GM19468 (cell line): ENCODE results near the gene DHX35.

Experiments used
- ATAC-seq: cut with Tn5 transposase; IDR thresholded peaks from one replicate; pipeline ENCODE4 v1.9.1; 2021; ENCODE audit warnings: mild to moderate bottlenecking, moderate library complexity, moderate number of reproducible peaks; ENCODE audit not compliant: unreplicated experiment; ENCODE audit errors: extremely low read depth

The DHX35 gene

DNA sequence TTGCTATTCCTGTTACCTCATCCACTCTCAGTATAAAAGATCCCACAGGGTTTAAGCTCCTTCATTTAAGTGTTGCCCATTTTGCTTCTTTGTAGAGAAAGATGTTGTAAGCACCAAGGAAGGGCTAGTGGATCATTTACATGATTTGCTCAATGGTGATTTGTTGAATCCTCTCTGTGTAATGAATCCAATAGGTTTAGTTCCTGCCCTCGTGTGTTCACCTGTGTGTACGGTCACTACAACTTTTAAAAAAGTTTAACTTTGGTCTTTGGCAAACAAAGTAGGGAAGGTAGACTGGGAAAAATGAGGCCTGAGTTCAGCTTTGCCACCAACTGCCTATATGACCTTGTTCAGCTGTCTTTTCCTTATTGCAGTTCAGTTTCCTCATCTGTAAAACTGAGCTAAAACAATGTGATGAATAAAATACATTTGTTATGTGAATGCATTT, 51.5 kb downstream of the DHX35 start:
- no peak for ATAC-seq

DNA sequence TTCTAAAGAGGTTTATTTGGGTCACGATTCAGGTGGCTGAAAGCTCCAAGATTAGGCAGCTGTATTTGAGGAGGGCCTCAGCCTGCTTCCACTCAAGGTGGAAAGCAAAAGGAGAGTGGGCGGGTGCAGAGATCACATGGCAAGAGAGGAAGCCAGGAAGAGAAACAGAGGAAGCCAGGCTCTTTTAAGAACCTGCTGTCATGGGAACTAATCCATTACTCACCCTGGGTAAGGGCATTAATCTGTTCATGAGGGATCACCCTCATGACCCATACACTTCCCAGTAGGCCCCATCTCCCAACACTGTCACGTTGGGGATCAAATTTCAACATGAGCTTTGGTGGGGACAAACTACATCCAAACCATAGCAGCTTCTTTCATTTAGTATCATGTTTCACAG, 53.9 kb downstream of the DHX35 start:
- no peak for ATAC-seq

DNA sequence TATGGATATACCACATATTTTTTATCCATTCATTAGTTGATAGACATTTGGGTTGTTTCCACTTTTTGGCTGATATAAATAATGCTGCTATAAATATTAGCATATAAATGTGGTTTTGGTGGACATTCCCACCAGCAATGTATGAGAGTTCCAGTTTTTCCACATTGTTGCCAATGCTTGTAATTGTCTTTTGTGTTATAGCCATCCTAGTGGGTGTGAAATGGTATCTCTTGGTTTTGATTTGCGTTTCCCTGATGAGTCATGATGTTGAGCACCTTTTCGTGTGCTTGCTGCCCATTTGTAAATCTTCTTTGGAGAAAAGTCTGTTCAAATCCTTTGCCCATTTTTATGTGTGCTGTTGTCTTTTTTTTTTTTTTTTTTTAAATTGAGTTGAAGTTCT, 54.4 kb downstream of the DHX35 start:
- ATAC-seq = no peak

DNA sequence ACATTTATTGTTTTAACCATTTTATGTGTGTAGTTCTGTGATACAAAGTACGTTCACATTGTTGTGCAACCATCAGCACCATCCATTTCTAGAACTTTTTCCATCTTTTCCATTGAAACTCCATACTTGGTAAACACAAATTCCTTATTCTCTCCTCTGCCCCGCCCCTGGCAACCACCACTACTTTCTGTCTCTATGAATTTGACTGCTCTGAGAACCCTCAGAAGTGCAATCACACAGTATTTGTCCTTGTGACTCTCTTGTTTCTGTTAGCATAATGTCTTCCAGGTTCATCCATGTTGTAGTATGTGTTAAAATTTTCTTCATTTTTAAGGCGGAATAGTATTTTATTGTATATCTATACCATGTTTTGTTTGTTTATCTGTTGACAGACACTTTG, 56.9 kb downstream of the DHX35 start:
- ATAC-seq = no peak

DNA sequence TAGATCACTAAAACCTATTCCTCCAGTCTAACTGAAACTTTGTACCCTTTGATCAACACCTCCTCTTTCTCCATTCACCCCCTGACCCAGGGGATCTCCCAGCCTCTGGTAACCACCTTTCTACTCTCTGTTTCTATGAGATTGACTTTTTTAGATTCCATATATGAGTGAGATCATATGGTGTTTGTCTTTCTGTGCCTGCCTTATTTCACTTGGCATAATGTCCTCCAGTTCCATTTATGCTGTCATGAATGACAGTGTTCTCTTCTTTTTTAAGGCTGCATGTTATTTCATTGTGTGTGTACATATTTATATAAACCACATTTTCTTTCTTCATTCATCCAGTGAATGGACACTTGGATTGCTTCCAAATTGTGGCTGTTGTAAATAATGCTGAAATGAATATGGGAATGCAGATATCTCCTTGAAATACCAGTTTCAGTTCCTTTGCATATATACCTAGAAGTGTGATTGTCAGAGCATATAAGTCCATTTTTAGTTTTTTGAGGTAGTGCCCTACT, 57.7 kb downstream of the DHX35 start:
- ATAC-seq = peak; percentile 84

DNA sequence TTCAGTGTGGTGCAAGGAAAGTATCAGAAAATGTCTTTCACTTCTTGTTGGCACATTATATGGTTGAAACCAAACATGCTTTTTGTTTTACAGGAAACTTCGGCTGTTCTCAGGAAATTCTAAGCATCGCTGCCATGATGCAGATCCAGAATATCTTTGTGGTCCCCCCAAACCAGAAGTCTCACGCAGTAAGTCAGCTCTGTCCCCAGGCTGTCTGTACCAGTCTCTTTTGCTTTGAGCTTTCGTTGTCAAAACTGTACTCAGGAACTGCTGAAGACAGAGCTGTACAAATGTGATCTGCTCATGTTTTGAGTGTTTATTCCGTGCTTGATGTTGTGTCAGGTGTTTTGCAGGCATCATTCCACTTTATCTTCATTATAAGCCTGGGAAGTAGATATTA, 59.6 kb downstream of the DHX35 start:
- no peak for ATAC-seq

DNA sequence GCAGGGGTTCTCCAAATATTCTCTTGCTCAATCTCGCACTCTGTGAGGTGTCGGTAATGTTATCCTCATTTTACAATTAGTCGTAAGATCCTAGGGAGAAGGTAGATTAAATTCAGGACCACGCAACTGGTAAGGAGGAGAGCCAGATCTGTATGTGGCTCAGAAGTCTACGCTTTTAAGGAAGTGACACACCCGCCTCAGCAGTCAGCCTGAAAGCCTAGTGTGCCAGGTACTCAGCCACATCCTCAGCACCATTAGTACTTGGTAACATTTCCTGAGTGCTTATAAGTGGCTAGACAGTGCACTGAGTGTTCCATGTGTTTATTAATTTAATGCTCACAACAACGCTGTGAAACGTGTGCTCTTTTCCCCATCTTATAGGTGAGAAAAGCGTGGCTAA, 63.7 kb downstream of the DHX35 start:
- no peak for ATAC-seq

DNA sequence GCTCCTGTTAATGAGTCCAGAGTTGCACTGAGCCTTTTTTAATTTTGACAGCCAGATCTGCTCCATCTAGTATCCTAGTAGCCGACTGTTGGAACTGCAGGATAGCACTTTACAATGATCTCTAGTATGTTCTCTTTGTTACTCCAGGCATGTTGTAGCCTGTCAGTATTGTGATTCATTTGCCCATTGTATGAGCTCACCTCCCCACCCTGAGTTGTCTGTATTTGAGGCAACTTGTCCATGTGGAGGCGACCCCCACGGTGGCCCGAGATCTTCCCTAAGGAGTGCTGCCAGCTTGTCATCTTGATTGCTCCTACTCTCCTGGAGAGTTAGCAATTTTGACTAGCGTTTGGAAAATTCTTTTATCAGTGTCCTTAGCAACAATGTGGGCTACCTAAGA, 67.2 kb downstream of the DHX35 start:
- no peak for ATAC-seq

DNA sequence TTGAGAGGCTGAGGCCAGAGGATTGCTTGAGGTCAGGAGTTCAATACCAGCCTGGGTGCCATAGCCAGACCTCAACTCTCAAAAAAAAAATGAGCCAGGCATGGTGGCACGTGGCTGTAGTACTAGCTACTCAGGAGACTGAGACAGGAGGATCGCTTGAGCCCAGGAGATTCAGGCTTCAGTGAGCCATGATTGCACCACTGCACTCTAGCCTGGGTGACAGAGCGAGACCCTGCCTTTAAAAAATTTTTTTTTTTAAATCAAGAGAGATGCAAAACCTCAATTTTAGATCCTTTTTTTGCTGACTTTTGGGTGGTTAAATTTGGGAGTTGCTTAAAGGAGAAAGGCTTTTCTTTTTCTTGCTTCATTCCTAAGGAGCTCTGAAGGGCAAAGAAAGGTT, 70.9 kb downstream of the DHX35 start:
- no peak for ATAC-seq

DNA sequence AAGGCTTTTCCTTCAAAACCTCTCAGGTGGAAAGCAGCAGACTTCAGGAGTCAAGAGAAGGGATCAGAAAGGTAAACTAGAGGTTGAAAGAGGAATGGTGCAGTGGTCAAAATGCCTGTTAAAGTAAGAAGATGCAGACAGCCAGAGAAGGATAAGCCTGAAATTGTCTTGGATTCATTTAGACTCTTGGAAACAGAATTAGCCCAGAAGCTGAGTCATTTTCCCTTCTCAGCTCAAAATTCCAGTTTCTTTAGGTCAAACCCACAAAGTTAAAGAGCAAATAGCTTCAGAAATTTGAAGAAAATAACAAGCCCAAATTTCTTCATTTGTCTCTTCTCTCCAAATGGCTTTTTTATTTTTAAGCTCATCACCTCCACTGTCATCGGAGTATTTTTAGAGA, 73.9 kb downstream of the DHX35 start:
- ATAC-seq = no peak

DNA sequence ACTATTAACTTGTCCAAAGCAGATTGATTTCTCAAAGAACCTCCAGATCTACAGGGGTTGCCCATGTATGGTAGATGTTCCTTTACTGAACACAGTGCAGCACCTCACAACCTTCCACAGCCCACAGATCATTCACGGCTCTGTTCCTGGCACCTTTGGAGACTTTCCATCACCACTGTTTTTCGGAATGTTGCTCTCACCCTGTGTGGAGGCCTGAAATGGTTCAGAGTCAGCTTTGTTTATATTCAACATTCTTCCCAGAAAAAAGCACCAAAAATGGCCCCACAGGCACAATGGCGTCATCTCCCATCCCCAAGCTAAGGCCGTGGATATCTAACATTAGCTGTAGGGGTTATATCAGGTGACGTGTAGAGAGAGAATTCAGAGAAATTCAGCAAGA, 74.7 kb downstream of the DHX35 start:
- ATAC-seq = no peak

DNA sequence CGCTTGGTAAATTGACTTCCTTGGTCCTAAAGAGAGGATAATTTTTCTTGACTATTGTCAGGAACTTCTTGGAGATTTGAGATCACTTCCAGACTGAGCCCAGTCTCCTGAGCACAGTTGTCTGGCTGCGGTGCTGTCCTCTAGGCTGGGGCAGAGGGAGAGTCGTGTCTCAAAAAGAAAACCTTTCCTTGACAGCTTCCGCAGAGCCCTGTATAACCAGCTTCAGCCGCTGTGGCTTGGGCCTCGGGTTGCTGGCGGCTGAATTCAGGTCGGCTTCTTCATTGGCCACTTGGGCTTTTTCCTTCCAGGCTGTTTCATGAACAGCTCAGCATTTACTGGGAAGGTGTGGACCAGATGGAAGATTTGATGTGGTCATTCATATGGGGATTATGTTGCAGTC, 75.9 kb downstream of the DHX35 start:
- ATAC-seq = no peak

DNA sequence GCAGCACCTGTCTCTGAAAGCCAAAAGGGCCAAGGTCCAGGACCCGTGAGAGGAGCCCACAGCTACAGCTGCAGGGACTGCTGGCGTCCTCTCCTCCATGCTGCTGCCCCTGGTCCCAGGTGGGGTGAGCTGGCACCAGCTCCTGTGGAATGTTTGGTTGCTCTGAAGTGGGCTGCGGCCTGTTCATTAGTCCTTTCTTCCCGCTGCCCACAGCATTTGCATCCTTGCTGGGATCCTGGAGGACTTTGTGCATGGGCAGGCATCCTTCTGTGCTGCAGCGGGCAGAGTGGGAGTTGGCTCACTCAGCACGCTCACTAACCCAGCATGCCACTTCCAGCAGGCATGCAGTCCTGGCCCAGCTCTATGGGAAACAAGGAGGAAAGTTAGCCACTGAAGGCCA, 76.4 kb downstream of the DHX35 start:
- no peak for ATAC-seq

DNA sequence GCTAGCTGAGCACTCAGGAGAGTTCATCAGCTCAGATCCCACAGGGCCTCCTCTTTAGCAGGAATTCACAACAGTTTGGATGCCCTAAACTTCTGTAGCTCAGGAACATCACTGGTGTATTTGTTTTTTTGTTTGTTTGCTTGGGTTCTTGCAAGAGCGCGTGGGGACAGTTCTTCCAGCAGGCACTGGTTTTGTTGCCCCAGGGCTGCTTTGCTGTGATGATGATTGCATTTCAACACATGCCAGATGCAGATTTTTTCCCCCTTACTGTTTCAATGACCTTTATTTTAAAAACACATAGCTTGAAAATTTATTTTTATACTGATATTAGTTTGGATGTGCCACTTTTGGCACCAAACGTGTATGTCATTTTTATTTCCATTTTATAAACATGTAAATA, 77.1 kb downstream of the DHX35 start:
- ATAC-seq = no peak

DNA sequence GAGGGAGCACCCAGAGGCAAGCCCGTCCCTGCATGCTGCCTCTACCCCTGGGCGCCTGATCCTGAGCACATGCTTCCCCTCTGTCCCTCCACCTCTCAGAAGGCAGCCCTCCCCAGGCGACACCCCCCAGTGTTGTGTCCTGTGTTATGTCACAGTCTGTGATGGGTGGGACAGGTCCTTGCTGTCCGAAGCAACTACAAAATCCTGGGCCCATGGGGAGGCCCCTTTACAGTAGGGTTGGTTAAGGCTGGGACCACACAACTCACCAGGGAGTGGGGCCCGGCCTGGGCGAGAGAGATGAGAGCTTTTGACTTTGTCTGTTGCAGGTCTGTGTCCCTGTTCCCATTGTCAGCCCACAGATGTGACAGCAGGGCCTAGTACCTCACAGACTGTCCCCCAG, 78.0 kb downstream of the DHX35 start:
- ATAC-seq = no peak

DNA sequence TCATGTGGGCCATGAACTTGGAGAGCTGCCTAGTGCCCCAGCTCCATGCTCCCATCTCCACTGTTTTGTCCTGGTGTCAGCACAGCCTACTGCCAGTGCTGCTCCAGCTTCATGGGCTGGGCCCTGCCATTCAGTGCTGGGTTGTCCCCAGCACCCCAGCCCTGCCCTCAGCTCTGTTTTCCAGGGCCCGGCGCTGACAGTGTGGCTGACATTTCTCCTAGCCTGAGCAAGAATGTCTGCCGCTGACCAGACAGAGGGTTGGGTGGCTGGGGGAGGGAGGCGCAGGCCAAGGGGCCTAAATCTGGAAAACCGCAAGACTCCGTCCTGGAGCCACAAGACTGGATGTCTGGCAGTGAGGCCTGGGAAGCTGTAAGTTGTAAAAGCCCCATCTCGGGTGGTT, 78.9 kb downstream of the DHX35 start:
- ATAC-seq = no peak

DNA sequence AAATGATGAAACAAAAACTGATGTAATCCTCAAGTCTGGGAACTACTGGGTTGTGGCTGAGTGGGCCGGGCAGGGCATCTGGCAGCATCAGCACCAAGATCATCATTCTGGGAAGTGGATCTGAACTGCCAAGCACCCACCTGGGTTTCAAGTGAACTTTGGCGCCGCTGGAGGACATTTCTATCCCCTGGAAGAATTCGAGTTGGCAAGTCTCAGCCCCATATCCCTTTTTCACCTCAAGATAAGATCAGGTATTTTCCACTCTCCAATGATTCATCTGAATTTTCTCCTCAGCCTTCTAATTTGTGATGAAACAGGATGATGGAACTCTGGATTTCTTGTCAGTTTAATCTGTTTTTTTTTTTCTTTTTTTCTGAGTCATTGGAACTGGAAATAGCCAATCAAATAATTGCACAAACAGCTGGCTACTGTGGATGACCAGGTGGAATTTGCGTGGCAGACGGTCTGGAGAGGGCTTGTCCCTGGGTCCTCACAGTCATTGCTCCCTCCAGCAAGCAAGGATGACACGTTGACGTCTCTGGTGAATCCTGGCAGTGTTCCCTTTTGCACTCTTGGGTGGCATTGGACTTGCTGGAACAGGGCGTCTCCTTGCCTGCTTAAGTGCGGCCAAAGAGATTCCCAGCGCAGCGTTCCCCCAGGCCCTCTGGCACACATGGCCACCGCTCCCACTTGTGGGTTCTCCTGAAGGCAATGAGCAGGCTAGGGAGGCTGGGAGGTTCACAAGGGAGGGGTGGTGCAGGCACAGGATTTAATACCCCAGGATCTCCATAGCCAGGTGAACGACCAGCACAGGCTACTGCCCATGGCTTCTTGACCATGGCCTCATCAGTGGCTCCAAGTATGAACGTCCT, 80.4 kb downstream of the DHX35 start:
- ATAC-seq = no peak

DNA sequence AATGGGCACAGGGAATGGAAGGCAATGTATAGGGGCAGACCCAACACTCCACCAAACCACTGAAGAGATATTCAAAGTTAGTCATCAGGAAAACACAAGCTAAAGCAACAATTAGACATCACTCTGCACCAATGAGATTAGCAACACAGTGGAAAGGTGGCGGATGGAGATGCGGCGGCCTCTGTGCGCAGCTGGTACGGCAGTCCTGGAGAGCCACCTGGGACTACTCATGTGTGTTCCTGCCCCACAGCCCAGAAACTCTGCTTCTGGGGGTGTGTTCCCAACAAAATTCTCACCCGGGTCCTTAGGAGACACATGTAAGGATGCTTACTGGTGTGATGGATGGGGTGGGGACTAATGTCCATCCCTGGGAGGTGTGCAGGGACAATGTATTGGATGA, 82.4 kb downstream of the DHX35 start:
- ATAC-seq = no peak

DNA sequence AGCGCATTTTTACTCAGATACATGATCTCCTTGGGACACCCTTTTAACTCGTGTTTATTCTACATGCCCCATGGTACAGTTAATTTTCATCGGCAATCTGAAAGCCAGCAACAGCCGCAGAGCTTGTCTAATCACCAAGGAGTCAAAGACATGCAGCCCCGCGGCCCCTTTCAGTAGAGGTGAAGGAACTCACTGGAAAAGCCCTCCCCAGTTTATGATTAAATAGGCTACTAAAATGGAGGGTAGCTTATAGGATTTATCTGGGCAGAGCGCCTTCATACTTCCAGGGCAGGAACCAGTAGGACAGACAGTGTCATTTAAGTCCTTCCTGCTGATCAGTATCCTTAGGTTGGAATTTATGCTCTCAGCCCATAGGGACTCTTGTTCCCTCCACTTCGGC, 83.5 kb downstream of the DHX35 start:
- no peak for ATAC-seq

DNA sequence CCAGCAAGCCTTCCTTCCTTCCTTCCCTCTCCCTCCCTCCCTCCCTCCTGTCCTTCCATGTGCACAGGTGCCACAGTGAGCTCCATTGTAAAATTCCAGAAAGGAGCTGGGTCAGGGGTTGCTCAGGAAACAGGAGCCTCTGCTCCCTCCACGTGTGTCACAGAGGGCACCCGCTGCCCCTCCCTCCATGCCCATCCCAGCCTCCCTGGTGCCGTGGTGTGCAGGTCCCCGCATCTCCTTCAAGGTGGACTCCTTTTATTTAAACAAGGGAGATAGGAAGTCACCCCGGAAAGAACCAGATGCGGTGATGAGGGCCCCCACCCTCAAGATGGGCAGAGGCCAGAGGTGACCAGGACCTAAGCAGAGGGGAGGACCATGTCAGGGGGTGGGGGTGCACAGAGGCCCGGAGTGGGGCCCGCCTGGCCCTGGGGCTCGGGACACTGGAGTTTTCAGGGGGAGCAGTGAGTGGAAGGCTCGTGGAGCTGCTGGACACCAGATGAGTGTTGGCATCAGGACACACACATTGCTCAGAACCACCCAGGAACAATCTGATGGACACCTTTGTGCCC, 85.4 kb downstream of the DHX35 start:
- ATAC-seq = no peak

DNA sequence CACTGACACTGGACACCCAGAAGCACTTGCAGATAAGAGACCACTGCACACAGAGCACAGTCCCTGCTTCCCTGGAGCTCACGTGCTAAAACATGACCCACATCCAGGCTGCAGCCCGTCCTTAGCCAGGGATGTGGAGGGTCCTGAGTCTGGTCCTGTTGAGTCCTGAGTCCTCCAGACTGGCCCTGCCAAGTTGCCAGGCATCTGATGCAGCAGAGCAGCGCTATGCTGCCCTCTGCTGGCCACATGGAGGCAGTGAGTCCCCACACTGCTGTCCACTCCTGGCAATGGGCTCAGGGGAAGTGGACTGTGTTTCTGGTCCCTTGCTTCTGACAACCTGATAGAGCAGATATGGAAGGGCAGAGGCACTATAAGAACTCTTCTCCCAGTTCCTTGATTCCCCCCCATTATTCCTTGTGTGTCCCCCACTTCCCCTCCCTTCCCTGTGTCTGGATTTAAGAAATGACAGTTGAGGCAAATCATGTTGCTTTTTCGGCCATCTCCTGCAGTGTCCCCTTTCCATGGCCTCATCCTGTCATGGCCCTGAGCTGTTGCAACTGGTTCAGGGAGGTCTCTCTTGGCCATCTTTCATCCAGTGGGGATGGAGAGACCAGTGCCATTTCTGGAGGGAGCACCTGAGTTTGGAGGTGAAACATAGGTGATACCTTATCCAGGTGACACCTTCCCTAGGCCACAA, 86.0 kb downstream of the DHX35 start:
- ATAC-seq = no peak
